Parathyroid adenoma (tissue), 2 donors: ENCODE measurements around the gene SUSD1.

ENCODE experiments used
- H2AFZ ChIP-seq: fragments of 300-600 bp; sonication (generic); one replicate; pipeline ENCODE4 v1.7.0; 2017; ENCODE audit warnings: antibody characterized with exemption, mild to moderate bottlenecking
- H3K27ac ChIP-seq: fragments of 300-600 bp; sonication (generic); one replicate; pipeline ENCODE4 v1.7.0; 2017
- H3K27me3 ChIP-seq: fragments of 300-600 bp; sonication (generic); one replicate; pipeline ENCODE4 v1.7.0; 2017; ENCODE audit warnings: low read length; ENCODE audit not compliant: control insufficient read depth, insufficient read depth
- H3K36me3 ChIP-seq: fragments of 300-600 bp; sonication (generic); one replicate; pipeline ENCODE4 v1.7.0; 2017; ENCODE audit warnings: low read length; ENCODE audit not compliant: control insufficient read depth, insufficient read depth
- H3K4me1 ChIP-seq: fragments of 300-600 bp; sonication (generic); one replicate; pipeline ENCODE4 v1.7.0; 2017; ENCODE audit warnings: control low read depth
- H3K4me2 ChIP-seq: fragments of 300-600 bp; sonication (generic); one replicate; pipeline ENCODE4 v1.7.0; 2017; ENCODE audit warnings: low read length
- H3K4me3 ChIP-seq: fragments of 300-600 bp; sonication (generic); one replicate; pipeline ENCODE4 v1.7.0; 2017; ENCODE audit warnings: low read depth, low read length
- H3K79me2 ChIP-seq: fragments of 300-600 bp; sonication (generic); one replicate; pipeline ENCODE4 v1.7.0; 2017; ENCODE audit warnings: control low read depth
- H3K9ac ChIP-seq: fragments of 300-600 bp; sonication (generic); one replicate; pipeline ENCODE4 v1.7.0; 2017; ENCODE audit warnings: mild to moderate bottlenecking
- H3K9me3 ChIP-seq: fragments of 300-600 bp; sonication (generic); one replicate; pipeline ENCODE4 v1.7.0; 2017; ENCODE audit warnings: low read length; ENCODE audit not compliant: control insufficient read depth
- CTCF ChIP-seq: fragments of 300-600 bp; sonication (generic); IDR thresholded peaks from one replicate; pipeline ENCODE4 v1.7.0; 2017; ENCODE audit warnings: antibody characterized with exemption, mild to moderate bottlenecking
- donor health status: primary hyperparathyroidism.

Gene SUSD1

DNA sequence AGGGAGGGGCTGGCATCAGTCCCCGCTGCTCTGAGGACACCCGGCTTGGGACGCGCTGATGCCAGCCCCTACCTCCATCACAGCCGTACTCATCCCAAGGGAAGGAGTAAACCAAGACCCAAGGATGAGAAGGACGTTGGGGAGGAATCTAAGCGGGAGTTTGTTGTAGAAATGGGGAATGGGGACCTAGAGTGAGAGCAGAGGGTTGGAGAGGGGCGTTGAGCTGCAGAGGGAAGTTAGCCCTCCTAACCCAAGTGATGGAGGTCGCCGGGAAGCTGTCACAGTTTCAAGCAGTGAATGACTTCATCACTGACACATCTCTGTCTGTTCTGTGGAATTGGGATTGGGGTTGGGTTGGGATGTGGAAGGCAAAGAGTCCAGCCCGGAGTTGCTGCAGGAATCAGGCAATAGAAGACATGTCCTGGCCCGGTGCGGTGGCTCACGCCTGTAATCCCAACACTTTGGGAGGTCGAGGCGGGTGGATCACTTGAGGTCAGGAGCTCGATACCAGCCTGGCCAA, 759 bp upstream of the SUSD1 start:
- Histone ChIP-seq H3K27me3 (no peaks in the 10 kb centered on the region), H3K4me2 (no peak overlapping the region), H3K27ac (no peak overlapping the region), H3K4me1 (no peaks in the 10 kb centered on the region), H3K9ac (no peak overlapping the region), H2AFZ (no peak overlapping the region), H3K79me2 (no peaks in the 10 kb centered on the region), H3K36me3 (no peaks in the 10 kb centered on the region), H3K4me3 (no peak overlapping the region), H3K9me3 (no peaks in the 10 kb centered on the region)
- TF ChIP-seq CTCF: no peak

GRCh38 chr9:112174222-112174964, 704 bp downstream of the SUSD1 start:
- Histone ChIP-seq H3K4me1 (no peaks in the 10 kb centered on the region), H3K27ac (no peak overlapping the region), H3K9ac (no peak overlapping the region), H3K79me2 (no peaks in the 10 kb centered on the region), H3K27me3 (no peaks in the 10 kb centered on the region), H2AFZ (peak overlapping the region; percentile 56), H3K4me3 (no peak overlapping the region), H3K4me2 (peak overlapping the region; percentile 51), H3K9me3 (no peaks in the 10 kb centered on the region), H3K36me3 (no peaks in the 10 kb centered on the region)
- TF ChIP-seq CTCF: no peak

DNA sequence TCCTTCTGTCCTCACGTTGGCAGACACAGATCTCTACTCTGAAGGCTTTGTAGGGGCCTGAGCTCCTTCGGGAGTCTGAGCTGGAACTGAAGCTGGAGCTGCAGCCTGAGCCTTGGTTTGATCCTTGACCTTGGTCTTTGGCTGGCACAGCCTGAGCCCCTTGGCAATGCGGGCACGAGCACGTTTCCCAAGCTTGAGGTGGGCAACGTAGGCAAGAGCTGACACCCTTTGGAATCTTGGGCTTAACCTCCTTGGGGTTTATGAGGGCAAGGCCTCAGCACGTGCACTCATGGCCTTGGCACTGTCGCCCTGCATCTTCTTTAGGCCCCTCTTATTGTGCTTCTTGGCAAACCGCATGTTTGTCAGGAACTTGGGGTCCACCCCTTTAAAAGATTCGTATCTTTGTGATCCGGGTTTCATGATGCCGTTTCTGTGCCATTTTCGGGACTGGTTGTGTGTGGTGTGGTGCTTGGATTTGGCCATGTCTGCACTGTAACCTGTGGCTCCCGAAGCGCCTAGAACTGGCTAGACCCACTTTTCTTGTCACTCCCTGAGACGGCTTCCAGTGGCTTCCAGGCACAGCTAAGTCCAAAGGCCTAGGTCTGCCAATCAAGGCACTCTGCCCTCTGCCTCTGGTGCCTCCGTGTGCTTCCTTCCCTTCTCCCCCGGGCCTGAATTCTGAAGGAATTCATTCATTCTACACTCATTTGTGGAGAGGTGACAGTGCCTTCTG, 1.4 kb downstream of the SUSD1 start:
- no peak overlapping the region for H3K4me2 ChIP-seq
- no peaks in the 10 kb centered on the region for H3K9me3 ChIP-seq
- H3K4me3 ChIP-seq: no peak overlapping the region
- H3K36me3 ChIP-seq: no peaks in the 10 kb centered on the region
- no peak for TF ChIP-seq CTCF
- no peak overlapping the region for H3K27ac ChIP-seq
- H3K79me2 ChIP-seq: no peaks in the 10 kb centered on the region
- no peak overlapping the region for H3K9ac ChIP-seq
- no peaks in the 10 kb centered on the region for H3K27me3 ChIP-seq
- H2AFZ ChIP-seq: no peak overlapping the region
- H3K4me1 ChIP-seq: no peaks in the 10 kb centered on the region

GRCh38 chr9:112170968-112171367, 4.1 kb downstream of the SUSD1 start:
- Histone ChIP-seq H3K79me2 (no peaks in the 10 kb centered on the region), H3K4me1 (no peaks in the 10 kb centered on the region), H3K9me3 (no peaks in the 10 kb centered on the region), H3K36me3 (no peaks in the 10 kb centered on the region), H3K27ac (no peak overlapping the region), H3K27me3 (no peaks in the 10 kb centered on the region), H3K4me2 (no peak overlapping the region), H2AFZ (no peak overlapping the region), H3K9ac (no peak overlapping the region), H3K4me3 (no peak overlapping the region)
- TF ChIP-seq CTCF: no peak
